Endothelial cell of umbilical vein (primary cell): ENCODE data around the gene SNAP25. TPM values are rescaled to one million over a fixed set of nuclear protein-coding genes. Genes with fewer than 3 reads are reported as not detected.

ENCODE experiments used
- BruUV-seq: library from RNA; stranded (reverse); fragments of 400-500 nt; replicated peaks from 2 replicates; lab custom pipeline; 2021; lab: Mats Ljungman, UMichigan
- CTCF ChIA-PET: fragments of 300-600, 350-600 bp; sonication (Branson Sonifier 250); formaldehyde crosslinking; loops from one replicate; lab custom pipeline; 2021; ENCODE audit warnings: antibody characterized with exemption, inconsistent platforms; lab: Charles Lee
- POLR2A ChIA-PET: fragments of 300-600, 350-600 bp; sonication (Branson Sonifier 250); formaldehyde crosslinking; loops from one replicate; lab custom pipeline; 2021; ENCODE audit warnings: antibody characterized with exemption, inconsistent platforms; lab: Charles Lee
- DNase-seq: peaks from one replicate; pipeline ENCODE4 v3.0.0-alpha.2; 2011; ENCODE audit warnings: low read depth, low spot score
- FAIRE-seq: peaks from 2 replicates; lab custom pipeline; 2011; peaks lifted over from hg19 to GRCh38; lab: Jason Lieb, UNC
- H2AFZ ChIP-seq: 2 replicates; pipeline ENCODE4 v1.6.0; 2012; ENCODE audit warnings: low read depth, low read length, control low read depth, inconsistent platforms
- H3K27ac ChIP-seq: 2 replicates; pipeline ENCODE4 v1.5.1; 2011; ENCODE audit warnings: low read depth, mild to moderate bottlenecking, control low read depth, low read length, moderate library complexity; ENCODE audit not compliant: insufficient read depth
- H3K27me3 ChIP-seq, 2 experiments: 2 replicates each; pipeline versions ENCODE4 v1.6.0 to v1.6.1; 2011; ENCODE audit warnings: low read length in 2 of 2, mixed read lengths in 1 of 2; ENCODE audit not compliant: control insufficient read depth in 2 of 2, insufficient read depth in 2 of 2
- H3K36me3 ChIP-seq, 2 experiments: 2 replicates in 1 of 2; 3 replicates in 1 of 2; pipeline ENCODE4 v1.5.1; 2011; ENCODE audit warnings: low read length in 2 of 2, mild to moderate bottlenecking in 1 of 2, moderate library complexity in 1 of 2; ENCODE audit not compliant: control insufficient read depth in 2 of 2, insufficient read depth in 2 of 2; ENCODE audit errors: extremely low read depth in 1 of 2
- H3K4me1 ChIP-seq: 3 replicates; pipeline ENCODE4 v1.5.1; 2011; ENCODE audit warnings: mild to moderate bottlenecking, low read length; ENCODE audit not compliant: control insufficient read depth, insufficient read depth; ENCODE audit errors: extremely low read depth
- H3K4me2 ChIP-seq: 2 replicates; pipeline ENCODE4 v1.6.1; 2011; ENCODE audit warnings: low read length, control low read depth, mixed read lengths; ENCODE audit not compliant: insufficient read depth
- H3K4me3 ChIP-seq, 3 experiments: fragments of 200-600 bp in 1 of 3; sonication (generic), shearing (Covaris generic) in 1 of 3; replicated peaks in 1 of 3; 2 replicates each; pipeline ENCODE4 v1.5.1; 2011 to 2016; ENCODE audit warnings: control low read depth in 3 of 3, low read length in 3 of 3, mild to moderate bottlenecking in 2 of 3, inconsistent platforms in 1 of 3, low read depth in 1 of 3, moderate library complexity in 1 of 3; ENCODE audit not compliant: insufficient read depth in 1 of 3
- H3K79me2 ChIP-seq: 2 replicates; pipeline ENCODE4 v1.6.0; 2012; ENCODE audit warnings: low read length, inconsistent platforms; ENCODE audit not compliant: control insufficient read depth, insufficient read depth
- H3K9ac ChIP-seq: replicated peaks from 2 replicates; pipeline ENCODE3; 2011; ENCODE audit warnings: low read length, control low read depth; ENCODE audit not compliant: insufficient read depth; ENCODE audit errors: extremely low read depth
- H3K9me1 ChIP-seq: replicated peaks from 3 replicates; pipeline ENCODE4 v1.6.0; 2011; ENCODE audit warnings: mild to moderate bottlenecking, low read length; ENCODE audit not compliant: control insufficient read depth, insufficient read depth; ENCODE audit errors: extremely low read depth
- H3K9me3 ChIP-seq: replicated peaks from 2 replicates; pipeline ENCODE4 v1.5.1; 2012; ENCODE audit warnings: low read length, inconsistent platforms; ENCODE audit not compliant: control insufficient read depth, insufficient read depth
- H4K20me1 ChIP-seq: replicated peaks from 2 replicates; pipeline ENCODE3; 2011; ENCODE audit warnings: mild to moderate bottlenecking, low read length; ENCODE audit not compliant: control insufficient read depth, insufficient read depth; ENCODE audit errors: extremely low read depth
- EZH2 ChIP-seq: IDR thresholded peaks from 2 replicates; pipeline ENCODE4 v1.6.1; 2012; ENCODE audit warnings: borderline replicate concordance, low read depth, mild to moderate bottlenecking, moderate library complexity, low read length, inconsistent platforms; ENCODE audit not compliant: severe bottlenecking
- FOS ChIP-seq: IDR thresholded peaks from 2 replicates; pipeline ENCODE4 v1.6.1; 2011; ENCODE audit warnings: mild to moderate bottlenecking, low read length, moderate library complexity, borderline replicate concordance; ENCODE audit not compliant: insufficient read depth
- GATA2 ChIP-seq: IDR thresholded peaks from 2 replicates; pipeline ENCODE4 v1.7.0; 2011; ENCODE audit warnings: low read depth, mild to moderate bottlenecking, moderate library complexity, mixed read lengths, low read length; ENCODE audit not compliant: insufficient read length, insufficient read depth
- JUN ChIP-seq: IDR thresholded peaks from 2 replicates; pipeline ENCODE4 v1.6.1; 2011; ENCODE audit warnings: borderline replicate concordance, low read depth; ENCODE audit not compliant: insufficient read length, insufficient read depth
- MYC ChIP-seq: IDR thresholded peaks from one replicate; pipeline ENCODE4 v1.6.1; 2011; ENCODE audit warnings: mild to moderate bottlenecking, low read depth, low read length
- POLR2A ChIP-seq: IDR thresholded peaks from 2 replicates; pipeline ENCODE4 v1.6.1; 2012; ENCODE audit warnings: low read depth, mild to moderate bottlenecking, control low read depth, low read length
- POLR2AphosphoS5 ChIP-seq: IDR thresholded peaks from 2 replicates; pipeline ENCODE4 v1.6.1; 2012; ENCODE audit warnings: low read depth, mild to moderate bottlenecking, control low read depth, low read length, moderate library complexity; ENCODE audit not compliant: insufficient read depth
- dilution Hi-C: fragments of 300-500 bp; cut with MboI; formaldehyde crosslinking; loops from one replicate; pipeline ENCODE4 v1.15.0; 2019; ENCODE audit warnings: low sequenced_read_pairs; ENCODE audit not compliant: extremely low pct_ligation_motif_present
- intact Hi-C: fragments of 100-400 bp; cut with micrococcal nuclease; formaldehyde crosslinking; loops from one replicate; pipeline ENCODE4 v1.10.0; 2022
- polyA plus RNA-seq, 4 experiments: library from polyadenylated mRNA; depleted of rRNA in 3 of 4; stranded (reverse) in 3 of 4; unstranded in 1 of 4; fragments of >200 nt; gene quantifications; 2 replicates each; pipeline versions ENCODE4 v1.2.1 to v1.2.3, GENCODE V29; 2011 to 2012; ENCODE audit warnings: missing spikeins in 1 of 4
- total RNA-seq: library from RNA; stranded (reverse); gene quantifications from 2 replicates; pipeline ENCODE4 v1.2.3, GENCODE V29; 2021
- TF ChIP-seq, protein P1 (sequence below), 2 donors: IDR thresholded peaks; 1 replicate in 1 of 2; 2 replicates in 1 of 2; pipeline ENCODE4 v1.5.1; 2011; ENCODE audit warnings: low read length in 2 of 2, mild to moderate bottlenecking in 2 of 2, moderate library complexity in 2 of 2, control low read depth in 1 of 2, inconsistent platforms in 1 of 2, low read depth in 1 of 2; ENCODE audit not compliant: insufficient read depth in 1 of 2; ENCODE audit errors: extremely low read depth in 1 of 2
- TF ChIP-seq, protein P2 (sequence below): IDR thresholded peaks from 2 replicates; pipeline ENCODE4 v1.6.1; 2011; ENCODE audit not compliant: insufficient read depth, insufficient read length

The SNAP25 gene
- total and polyA plus RNA-seq, 2 donors (not counting 3 experiments of a cell fraction or from before 2014, with no cell fraction given), result 3.9 to 4.4 TPM

DNA sequence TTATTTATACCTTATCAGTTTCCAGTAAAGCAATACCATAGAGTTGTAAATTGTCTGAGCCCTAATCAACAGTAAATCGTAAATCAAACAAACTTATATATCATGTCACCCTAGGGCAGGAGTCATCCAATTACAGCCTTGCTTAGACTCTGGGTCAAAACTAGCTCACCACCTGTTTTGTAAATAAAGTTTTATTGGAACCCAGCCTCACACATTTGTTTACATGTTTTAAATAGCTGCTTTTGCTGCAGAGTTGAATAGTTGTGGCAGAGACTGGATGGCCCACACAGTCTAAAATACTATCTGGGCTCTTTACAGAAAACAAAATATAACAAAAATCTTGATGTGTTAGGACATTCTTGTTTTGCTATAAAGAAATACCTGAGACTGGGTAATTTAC, 121.0 kb downstream of the SNAP25 start:
- H3K9ac ChIP-seq, result no peak overlapping the region
- dilution Hi-C loops (no loop called here), intact Hi-C loops (no loop called here)
- no TSS peak for BruUV-seq
- H3K4me2 ChIP-seq, result no peak overlapping the region
- H4K20me1 ChIP-seq, result no peaks in the 10 kb centered on the region
- no peaks in the 10 kb centered on the region for H3K79me2 ChIP-seq
- H3K4me3 ChIP-seq, result no peak overlapping the region
- no peaks in the 10 kb centered on the region for H3K4me1 ChIP-seq
- H3K27me3 ChIP-seq, result no peaks in the 10 kb centered on the region
- no peaks in the 10 kb centered on the region for H3K36me3 ChIP-seq
- no peaks in the 10 kb centered on the region for H3K9me1 ChIP-seq
- TF ChIP-seq, protein P1, sequence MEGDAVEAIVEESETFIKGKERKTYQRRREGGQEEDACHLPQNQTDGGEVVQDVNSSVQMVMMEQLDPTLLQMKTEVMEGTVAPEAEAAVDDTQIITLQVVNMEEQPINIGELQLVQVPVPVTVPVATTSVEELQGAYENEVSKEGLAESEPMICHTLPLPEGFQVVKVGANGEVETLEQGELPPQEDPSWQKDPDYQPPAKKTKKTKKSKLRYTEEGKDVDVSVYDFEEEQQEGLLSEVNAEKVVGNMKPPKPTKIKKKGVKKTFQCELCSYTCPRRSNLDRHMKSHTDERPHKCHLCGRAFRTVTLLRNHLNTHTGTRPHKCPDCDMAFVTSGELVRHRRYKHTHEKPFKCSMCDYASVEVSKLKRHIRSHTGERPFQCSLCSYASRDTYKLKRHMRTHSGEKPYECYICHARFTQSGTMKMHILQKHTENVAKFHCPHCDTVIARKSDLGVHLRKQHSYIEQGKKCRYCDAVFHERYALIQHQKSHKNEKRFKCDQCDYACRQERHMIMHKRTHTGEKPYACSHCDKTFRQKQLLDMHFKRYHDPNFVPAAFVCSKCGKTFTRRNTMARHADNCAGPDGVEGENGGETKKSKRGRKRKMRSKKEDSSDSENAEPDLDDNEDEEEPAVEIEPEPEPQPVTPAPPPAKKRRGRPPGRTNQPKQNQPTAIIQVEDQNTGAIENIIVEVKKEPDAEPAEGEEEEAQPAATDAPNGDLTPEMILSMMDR (IDR thresholded peaks at IDR 0.05; ENCODE audit: extremely low read depth in 1 of 2, insufficient read depth in 1 of 2, low read depth in 1 of 2, low read length in 2 of 2), result no peak
- TF ChIP-seq, protein P2, sequence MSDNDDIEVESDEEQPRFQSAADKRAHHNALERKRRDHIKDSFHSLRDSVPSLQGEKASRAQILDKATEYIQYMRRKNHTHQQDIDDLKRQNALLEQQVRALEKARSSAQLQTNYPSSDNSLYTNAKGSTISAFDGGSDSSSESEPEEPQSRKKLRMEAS, result no peak
- TF ChIP-seq POLR2AphosphoS5 (no peak), EZH2 (no peak), POLR2A (no peak), FOS (no peak), JUN (no peak), GATA2 (no peak), MYC (no peak)
- ChIA-PET POLR2A (no interaction called here), CTCF (interaction anchor here (1.7 kb wide), 1 partner anchor 42 kb away, joined by 6 read pairs; no protein-coding TSS in a partner anchor)
- no peaks in the 10 kb centered on the region for H3K9me3 ChIP-seq
- no peak overlapping the region for H2AFZ ChIP-seq
- FAIRE-seq (no peak), DNase-seq (no peak)
- H3K27ac ChIP-seq, result no peak overlapping the region
